Measurements from ENCODE around the gene SLC6A1.

DNA sequence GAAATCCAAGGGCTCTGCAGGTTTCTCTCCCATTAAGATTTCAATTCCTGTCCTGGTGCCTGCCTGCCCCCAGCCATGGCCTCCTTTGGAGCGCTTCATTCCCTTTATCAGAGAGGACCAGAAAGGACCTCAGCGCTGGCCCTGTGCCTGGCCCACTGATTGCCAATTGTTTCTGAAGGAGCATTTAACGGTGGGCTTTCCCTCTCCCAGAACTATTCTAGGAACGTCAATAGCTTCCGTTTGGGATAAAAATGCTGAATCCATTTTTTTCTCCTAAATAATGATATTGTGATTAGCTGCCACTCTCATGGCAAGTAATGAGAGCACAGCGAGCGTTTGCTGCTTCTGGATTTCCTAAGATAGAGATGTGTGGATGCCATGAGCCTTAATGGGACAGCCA lies 12.2 kb upstream of the SLC6A1 start:
- TF ChIP-seq CTCF (conservative IDR thresholded peaks at IDR 0.05; ENCODE audit: low read depth, low read length) (no peak), EZH2 (IDR thresholded peaks at IDR 0.05; ENCODE audit: borderline replicate concordance, low read depth, low read length, poor library complexity, severe bottlenecking) (no peak)
